Measurements from ENCODE around the gene TGFB1I1.
"Not testable (repeated sequence)": the region's sequence is repeated elsewhere in the genome, so short reads cannot be mapped to it uniquely, and the experiment has no call there.

TGFB1I1 gene

GRCh38 chr16:31477220-31478216 is 5.6 kb downstream of the TGFB1I1 start:
- DNase-seq (ENCODE audit: low spot score in 2 of 2) = no peak
- ATAC-seq (replicated peaks; ENCODE audit: extremely low read depth, poor library complexity, severe bottlenecking) = peak; percentile 28
- Mint-ChIP-seq H3K27me3 (peaks cover 12% of the 10 kb centered on the region), H3K4me3 (peak overlapping the region; percentile 82), H3K9me3 (no peaks in the 10 kb centered on the region), H3K27ac (ENCODE audit: low read depth) (no peak overlapping the region), H3K36me3 (ENCODE audit: insufficient read depth) (peaks cover 5% of the 10 kb centered on the region), H3K4me1 (peaks cover 21% of the 10 kb centered on the region)

GRCh38 chr16:31478956-31479355 is 7.0 kb downstream of the TGFB1I1 start:
- Mint-ChIP-seq H3K36me3 (ENCODE audit: insufficient read depth) (peaks cover 5% of the 10 kb centered on the region), H3K4me3 (no peak overlapping the region), H3K9me3 (no peaks in the 10 kb centered on the region), H3K27me3 (no peaks in the 10 kb centered on the region), H3K4me1 (peaks cover 19% of the 10 kb centered on the region), H3K27ac (ENCODE audit: low read depth) (no peak overlapping the region)
- no peak for DNase-seq (ENCODE audit: low spot score in 2 of 2)
- no peak for ATAC-seq (replicated peaks; ENCODE audit: extremely low read depth, poor library complexity, severe bottlenecking)

- Mint-ChIP-seq H3K36me3 (ENCODE audit: insufficient read depth) (peaks cover 5% of the 10 kb centered on the region), H3K4me1 (peaks cover 19% of the 10 kb centered on the region), H3K4me3 (no peak overlapping the region), H3K9me3 (no peaks in the 10 kb centered on the region), H3K27me3 (no peaks in the 10 kb centered on the region), H3K27ac (ENCODE audit: low read depth) (no peak overlapping the region)
- no peak for DNase-seq (ENCODE audit: low spot score in 2 of 2)
- no peak for ATAC-seq (replicated peaks; ENCODE audit: extremely low read depth, poor library complexity, severe bottlenecking)
Observed at GRCh38 chr16:31479751-31480150, 7.8 kb downstream of the TGFB1I1 start.

- ATAC-seq (replicated peaks; ENCODE audit: extremely low read depth, poor library complexity, severe bottlenecking) (no peak), DNase-seq (ENCODE audit: low spot score in 2 of 2) (no peak)
- Mint-ChIP-seq H3K27ac (ENCODE audit: low read depth) (no peak overlapping the region), H3K27me3 (no peaks in the 10 kb centered on the region), H3K9me3 (no peaks in the 10 kb centered on the region), H3K4me1 (peaks cover 20% of the 10 kb centered on the region), H3K4me3 (no peak overlapping the region), H3K36me3 (ENCODE audit: insufficient read depth) (peaks cover 5% of the 10 kb centered on the region)
Observed at GRCh38 chr16:31480851-31481536, 9.0 kb downstream of the TGFB1I1 start.

GRCh38 chr16:31483081-31483480 is 11.1 kb downstream of the TGFB1I1 start, which contains the start of gene SLC5A2:
TSS of gene SLC5A2 (plus strand) at chr16:31483123. CDS start at chr16:31483137, 14 bp downstream.
- Mint-ChIP-seq H3K27ac (ENCODE audit: low read depth) (no peak within 1 kb of the TSS), H3K4me3 (no peak within 1 kb of the TSS), H3K4me1 (peaks cover 11% of the 10 kb centered on the region), H3K36me3 (ENCODE audit: insufficient read depth) (peaks cover 3% of the 10 kb centered on the region), H3K9me3 (no peaks in the 10 kb centered on the region), H3K27me3 (no peaks in the 10 kb centered on the region)
- ATAC-seq (replicated peaks; ENCODE audit: extremely low read depth, poor library complexity, severe bottlenecking) (no peak), DNase-seq (ENCODE audit: low spot score in 2 of 2) (no peak)

- H3K36me3 Mint-ChIP-seq (ENCODE audit: insufficient read depth); ATAC-seq (replicated peaks; ENCODE audit: extremely low read depth, poor library complexity, severe bottlenecking); H3K4me3 Mint-ChIP-seq; DNase-seq (ENCODE audit: low spot score in 2 of 2); H3K9me3 Mint-ChIP-seq; H3K27me3 Mint-ChIP-seq; H3K27ac Mint-ChIP-seq (ENCODE audit: low read depth): not testable (repeated sequence)
- peaks cover 11% of the 10 kb centered on the region for H3K4me1 Mint-ChIP-seq
Observed at GRCh38 chr16:31484048-31484447, 12.1 kb downstream of the TGFB1I1 start.

- Mint-ChIP-seq H3K36me3 (ENCODE audit: insufficient read depth) (peaks cover 2% of the 10 kb centered on the region), H3K27me3 (no peaks in the 10 kb centered on the region), H3K4me3 (no peak overlapping the region), H3K4me1 (peaks cover 11% of the 10 kb centered on the region), H3K9me3 (no peaks in the 10 kb centered on the region), H3K27ac (ENCODE audit: low read depth) (no peak overlapping the region)
- ATAC-seq (replicated peaks; ENCODE audit: extremely low read depth, poor library complexity, severe bottlenecking) (no peak), DNase-seq (ENCODE audit: low spot score in 2 of 2) (no peak)
Observed at GRCh38 chr16:31484491-31485171, 12.7 kb downstream of the TGFB1I1 start.

GRCh38 chr16:31485571-31485970 is 13.6 kb downstream of the TGFB1I1 start:
- Mint-ChIP-seq H3K4me1 (peaks cover 11% of the 10 kb centered on the region), H3K27me3 (no peaks in the 10 kb centered on the region), H3K27ac (ENCODE audit: low read depth) (no peak overlapping the region), H3K4me3 (no peak overlapping the region), H3K9me3 (no peaks in the 10 kb centered on the region), H3K36me3 (ENCODE audit: insufficient read depth) (peaks cover 2% of the 10 kb centered on the region)
- ATAC-seq (replicated peaks; ENCODE audit: extremely low read depth, poor library complexity, severe bottlenecking) (no peak), DNase-seq (ENCODE audit: low spot score in 2 of 2) (no peak)

GRCh38 chr16:31486045-31486444 is 14.1 kb downstream of the TGFB1I1 start:
- Mint-ChIP-seq H3K4me1 (peaks cover 11% of the 10 kb centered on the region), H3K36me3 (ENCODE audit: insufficient read depth) (peaks cover 2% of the 10 kb centered on the region), H3K9me3 (no peaks in the 10 kb centered on the region), H3K4me3 (peak overlapping the region; percentile 87), H3K27ac (ENCODE audit: low read depth) (no peak overlapping the region), H3K27me3 (no peaks in the 10 kb centered on the region)
- ATAC-seq (replicated peaks; ENCODE audit: extremely low read depth, poor library complexity, severe bottlenecking) (no peak), DNase-seq (ENCODE audit: low spot score in 2 of 2) (no peak)

- DNase-seq (ENCODE audit: low spot score in 2 of 2) (no peak), ATAC-seq (replicated peaks; ENCODE audit: extremely low read depth, poor library complexity, severe bottlenecking) (no peak)
- H3K4me3 Mint-ChIP-seq = peak overlapping the region; percentile 87
- peak overlapping the region; percentile 38 for H3K27ac Mint-ChIP-seq (ENCODE audit: low read depth)
- no peaks in the 10 kb centered on the region for H3K9me3 Mint-ChIP-seq
- peaks cover 11% of the 10 kb centered on the region for H3K4me1 Mint-ChIP-seq
- H3K36me3 Mint-ChIP-seq (ENCODE audit: insufficient read depth) = peaks cover 2% of the 10 kb centered on the region
- no peaks in the 10 kb centered on the region for H3K27me3 Mint-ChIP-seq
Observed at GRCh38 chr16:31487071-31487719, 15.2 kb downstream of the TGFB1I1 start.

- H3K4me1 Mint-ChIP-seq = peaks cover 11% of the 10 kb centered on the region
- peak overlapping the region; percentile 87 for H3K4me3 Mint-ChIP-seq
- H3K36me3 Mint-ChIP-seq (ENCODE audit: insufficient read depth) = peaks cover 4% of the 10 kb centered on the region
- DNase-seq (ENCODE audit: low spot score in 2 of 2) = peak; percentile 57 to 62
- no peaks in the 10 kb centered on the region for H3K27me3 Mint-ChIP-seq
- no peaks in the 10 kb centered on the region for H3K9me3 Mint-ChIP-seq
- ATAC-seq (replicated peaks; ENCODE audit: extremely low read depth, poor library complexity, severe bottlenecking) = peak; percentile 87
- peak overlapping the region; percentile 38 for H3K27ac Mint-ChIP-seq (ENCODE audit: low read depth)
Observed at GRCh38 chr16:31487720-31488467, 15.9 kb downstream of the TGFB1I1 start.

All from central memory CD8-positive, alpha-beta T cell (primary cell).